Suprapubic skin (tissue), 4 donors: ENCODE measurements around the gene SNX14.

Source experiments
- CTCF ChIP-seq, 2 donors: fragments of 200-600 bp in 1 of 2; fragments of 450-650 bp in 1 of 2; sonication (generic) in 1 of 2; IDR thresholded peaks; one replicate each; pipeline ENCODE4 v1.5.1; 2016 to 2019; ENCODE audit warnings: antibody characterized with exemption in 2 of 2, mild to moderate bottlenecking in 1 of 2, moderate library complexity in 1 of 2
- POLR2A ChIP-seq, 2 donors: fragments of 450-650 bp; IDR thresholded peaks; one replicate each; pipeline ENCODE4 v1.6.1; 2017; ENCODE audit warnings: antibody characterized with exemption in 2 of 2, mild to moderate bottlenecking in 2 of 2, moderate library complexity in 2 of 2
- POLR2AphosphoS5 ChIP-seq, 3 donors: sonication (generic); formaldehyde crosslinking; IDR thresholded peaks; one replicate each; pipeline ENCODE4 v1.6.1; 2017; ENCODE audit warnings: antibody characterized with exemption in 3 of 3

- TF ChIP-seq POLR2AphosphoS5 (IDR thresholded peaks at IDR 0.05) (no peak), CTCF (IDR thresholded peaks at IDR 0.05) (no peak), POLR2A (IDR thresholded peaks at IDR 0.05) (no peak)
These were observed 100.3 kb downstream of the SNX14 start for GRCh38 chr6:85493389-85493788.
